Fibroblast of mammary gland (primary cell): Measurements from ENCODE around the gene SLC25A40.

Experiments
- DNase-seq: peaks from one replicate; pipeline ENCODE4 v3.0.0-alpha.2; 2010; ENCODE audit warnings: low read depth
- H3K4me3 ChIP-seq: 2 replicates; pipeline ENCODE4 v1.5.1; 2011; ENCODE audit warnings: low read depth, mild to moderate bottlenecking, low read length, moderate library complexity; ENCODE audit not compliant: control insufficient read depth
- CTCF ChIP-seq: conservative IDR thresholded peaks from 2 replicates; pipeline ENCODE4 v1.5.1; 2011; ENCODE audit warnings: low read depth, low read length, inconsistent platforms; ENCODE audit not compliant: control insufficient read depth, insufficient read depth

SLC25A40 gene

GRCh38 chr7:87899255-87899654 is 23.1 kb upstream of the SLC25A40 start:
- no peak overlapping the region for H3K4me3 ChIP-seq
- no peak for DNase-seq
- TF ChIP-seq CTCF: no peak

- no peak overlapping the region for H3K4me3 ChIP-seq
- DNase-seq: no peak
- TF ChIP-seq CTCF: no peak
Measured at GRCh38 chr7:87895363-87895762, 19.2 kb upstream of the SLC25A40 start.

GRCh38 chr7:87886875-87887274 is 10.7 kb upstream of the SLC25A40 start:
- peak; percentile 38 for TF ChIP-seq CTCF
- peak; percentile 55 for DNase-seq
- no peak overlapping the region for H3K4me3 ChIP-seq

DNA sequence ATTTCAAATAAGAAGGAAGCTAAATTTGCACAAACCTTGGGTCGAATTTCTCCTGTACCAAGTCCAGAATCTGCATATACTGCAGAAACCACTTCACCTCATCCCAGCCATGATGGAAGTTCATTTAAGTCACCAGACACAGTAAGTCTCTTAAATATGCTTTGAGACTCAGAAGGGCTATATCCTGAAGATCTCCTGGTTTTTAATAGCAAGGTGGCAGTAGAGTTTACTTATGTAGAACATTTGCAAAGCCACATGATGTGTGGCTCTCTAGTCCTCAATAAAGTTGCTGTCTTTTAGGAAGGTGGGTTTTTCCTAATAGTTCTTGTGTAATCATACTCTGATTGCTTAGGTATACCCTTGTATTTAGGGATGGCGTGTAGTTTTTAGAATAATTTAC is 8.9 kb upstream of the SLC25A40 start:
- DNase-seq: no peak
- H3K4me3 ChIP-seq: no peak overlapping the region
- TF ChIP-seq CTCF: no peak

GRCh38 chr7:87882151-87882937 is 6.2 kb upstream of the SLC25A40 start:
- DNase-seq: no peak
- no peak for TF ChIP-seq CTCF
- no peak overlapping the region for H3K4me3 ChIP-seq

DNA sequence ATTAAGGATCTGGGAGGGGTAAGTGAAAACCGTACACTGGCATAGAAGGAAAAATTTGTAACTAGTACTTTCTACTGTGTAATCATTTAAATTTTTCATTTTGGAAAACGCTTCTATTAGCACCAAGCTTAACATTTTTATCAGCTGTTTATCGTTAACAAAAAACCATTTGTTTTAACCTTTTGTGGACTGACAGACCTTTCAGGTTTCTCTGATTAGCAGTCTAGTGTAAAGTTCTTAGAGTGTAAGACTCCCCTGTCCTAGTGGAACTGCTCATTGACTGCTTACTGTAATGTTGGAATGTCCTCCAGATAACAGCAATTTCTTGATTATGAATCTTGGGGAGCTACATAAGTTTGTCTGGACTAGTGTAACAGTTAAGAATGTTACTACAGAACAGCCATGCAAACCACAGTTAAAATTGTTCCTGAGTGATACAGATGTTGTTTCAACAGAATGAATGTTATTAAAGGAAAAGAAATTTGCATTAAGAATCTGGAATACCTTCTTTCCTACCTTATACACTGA is 2.1 kb upstream of the SLC25A40 start:
- peak overlapping the region; percentile 78 for H3K4me3 ChIP-seq
- no peak for TF ChIP-seq CTCF
- peak; percentile 21 for DNase-seq
